HG02973 (cell line): ENCODE measurements around the gene MOCOS.
A peak's percentile ranks its signal among the peaks of the same experiment; 100 is the strongest.

Experiments
- ATAC-seq: cut with Tn5 transposase; IDR thresholded peaks from one replicate; pipeline ENCODE4 v1.9.1; 2021; ENCODE audit warnings: moderate library complexity; ENCODE audit not compliant: unreplicated experiment

MOCOS gene

DNA sequence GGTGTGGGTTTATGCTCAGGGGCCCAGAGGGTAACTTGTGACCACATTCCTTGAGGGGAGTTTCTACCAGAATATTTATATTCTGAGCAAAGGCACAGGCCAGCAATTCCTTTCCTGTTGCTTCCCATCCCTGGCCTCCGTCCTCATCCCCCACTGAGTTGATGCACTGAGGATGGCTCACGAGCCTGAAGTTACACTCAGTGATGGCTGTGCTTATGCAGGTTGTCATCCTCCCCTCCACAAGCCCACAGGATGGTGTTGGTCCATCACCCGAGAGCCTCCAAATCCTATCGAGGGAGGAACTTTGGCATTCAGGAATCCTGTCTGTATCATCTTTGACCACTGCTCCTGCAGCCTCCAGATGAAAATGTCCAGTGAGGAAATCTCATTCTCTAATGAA lies 81.9 kb downstream of the MOCOS start:
- ATAC-seq: no peak

DNA sequence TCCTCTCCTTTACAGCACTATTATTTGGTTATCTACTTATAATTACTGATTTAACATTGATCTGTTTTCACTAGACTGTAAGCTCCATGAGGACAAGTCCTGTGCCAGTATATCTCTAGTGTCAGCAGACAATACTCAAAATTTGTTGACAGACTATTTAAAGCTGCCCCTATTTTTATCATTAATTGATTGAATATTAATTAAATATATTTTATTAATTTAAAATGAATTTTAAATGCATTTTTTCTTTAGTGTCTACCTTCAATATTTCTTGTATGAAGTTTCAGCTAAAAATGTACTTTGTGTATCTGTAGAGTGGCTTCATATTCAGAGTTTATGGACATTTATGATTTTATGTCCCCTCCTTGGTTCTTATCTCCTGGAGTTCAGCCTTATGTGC lies 83.9 kb downstream of the MOCOS start:
- ATAC-seq: no peak

GRCh38 chr18:36273347-36273746 lies 86.0 kb downstream of the MOCOS start:
- ATAC-seq: no peak

DNA sequence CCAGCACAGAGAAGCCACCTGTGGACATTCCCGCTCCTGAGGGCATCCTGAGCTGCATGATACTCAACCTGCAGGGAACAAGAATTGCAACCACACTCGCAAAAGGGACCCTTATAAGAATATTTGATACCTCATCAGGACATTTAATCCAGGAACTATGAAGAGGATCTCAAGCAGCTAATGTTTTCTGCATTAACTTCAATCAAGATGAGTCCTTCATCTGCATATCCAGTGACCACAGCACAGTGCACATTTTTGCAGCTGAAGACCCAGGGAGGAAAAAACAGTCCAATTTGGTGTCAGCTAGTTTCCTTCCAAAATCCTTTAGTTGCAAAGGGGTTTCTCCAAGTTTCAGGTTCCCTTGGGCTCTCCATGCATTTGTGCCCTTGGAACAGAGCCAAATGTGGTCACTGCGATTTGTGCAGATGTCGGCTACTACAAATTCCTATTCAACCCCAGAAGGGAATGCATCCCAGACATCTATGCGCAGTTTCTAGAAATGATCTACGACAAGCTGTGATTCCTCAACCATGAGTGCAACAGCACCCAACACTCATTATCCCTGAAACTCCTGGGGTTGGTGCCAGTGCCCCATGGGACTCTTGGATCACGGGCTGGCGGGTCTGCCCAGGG lies 86.9 kb downstream of the MOCOS start:
- no peak for ATAC-seq

- ATAC-seq: no peak
Observed at GRCh38 chr18:36275561-36275960, 88.3 kb downstream of the MOCOS start.

- ATAC-seq: no peak
Observed at GRCh38 chr18:36279001-36279400, 91.7 kb downstream of the MOCOS start.

DNA sequence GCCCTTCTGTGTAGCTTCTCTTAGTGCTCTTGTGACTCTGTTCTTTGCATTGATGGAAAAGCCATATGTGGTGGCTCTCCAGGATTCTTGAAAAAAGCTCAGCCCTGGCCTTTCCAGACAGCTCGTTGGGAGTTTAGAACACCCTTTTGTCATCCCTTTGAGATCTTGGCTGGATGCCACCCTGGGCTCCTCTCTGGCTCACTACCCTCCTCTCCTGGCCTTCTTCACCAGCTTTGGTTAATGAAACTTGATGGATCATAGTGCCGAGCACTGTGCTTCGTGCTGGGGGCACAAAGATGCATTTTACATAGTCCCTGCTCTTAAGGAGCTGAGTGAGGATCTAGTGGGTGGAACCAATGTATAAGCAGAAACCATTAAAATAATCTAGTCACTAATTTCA lies 94.6 kb downstream of the MOCOS start:
- no peak for ATAC-seq

- ATAC-seq: no peak
Observed at GRCh38 chr18:36283448-36283847, 96.2 kb downstream of the MOCOS start.

DNA sequence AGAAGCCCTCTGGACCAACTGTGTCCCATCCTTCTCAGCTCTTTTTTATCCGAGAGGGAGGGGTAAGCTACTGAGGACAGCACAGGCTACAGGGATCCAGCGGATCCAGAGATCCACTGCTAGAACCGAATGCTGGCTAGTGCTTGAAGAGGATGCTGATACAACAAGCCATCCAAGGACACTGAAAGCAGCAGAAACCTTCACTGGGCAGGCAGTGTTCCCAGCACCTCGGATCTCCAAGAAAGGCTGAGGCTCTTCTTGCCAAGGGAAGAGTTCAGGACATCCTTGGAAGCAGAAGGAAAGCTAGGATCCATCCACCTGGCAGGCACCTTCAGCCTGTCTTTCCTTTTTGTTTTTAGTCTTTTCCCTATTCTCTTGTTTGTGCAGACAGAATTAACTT lies 97.0 kb downstream of the MOCOS start:
- no peak for ATAC-seq

- no peak for ATAC-seq
Observed at GRCh38 chr18:36284671-36285295, 97.5 kb downstream of the MOCOS start.

DNA sequence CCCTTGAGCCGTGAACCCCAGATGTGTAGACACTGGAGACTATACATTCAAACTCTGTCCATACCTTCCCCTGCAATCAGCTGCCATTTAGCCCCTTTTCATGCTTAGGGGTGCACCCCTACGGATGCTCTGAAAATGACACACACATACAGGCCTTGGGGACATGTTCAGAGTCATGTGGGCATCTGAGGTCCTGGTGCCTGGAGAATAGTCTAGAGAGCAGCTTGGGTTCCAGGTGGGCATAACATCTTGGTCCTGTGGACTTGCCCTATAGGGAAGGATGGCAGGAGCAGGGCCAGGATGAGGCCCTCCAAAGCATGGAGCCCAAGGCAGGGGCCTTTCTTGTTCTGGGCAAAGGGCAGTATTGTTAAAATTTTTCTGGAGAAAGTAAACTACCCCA lies 100.4 kb downstream of the MOCOS start:
- no peak for ATAC-seq

DNA sequence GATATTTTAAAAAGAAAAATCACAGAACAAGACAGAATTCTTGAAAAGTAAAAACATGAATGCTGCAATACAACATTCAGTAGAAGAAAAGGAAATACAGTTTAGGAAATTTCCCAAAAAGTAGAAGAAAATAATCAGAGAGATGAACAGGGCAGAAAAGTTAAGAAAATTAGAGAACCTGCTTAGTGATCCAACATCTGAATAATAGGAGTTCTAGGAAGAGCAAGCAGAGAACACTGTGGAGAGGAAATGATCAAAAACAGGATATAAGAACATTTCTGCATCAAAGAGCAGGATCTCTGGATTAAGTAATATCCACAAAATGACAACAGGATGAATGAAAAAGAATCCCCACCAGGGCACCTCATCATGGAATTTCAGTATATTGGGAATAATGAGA lies 101.4 kb downstream of the MOCOS start:
- ATAC-seq: no peak

DNA sequence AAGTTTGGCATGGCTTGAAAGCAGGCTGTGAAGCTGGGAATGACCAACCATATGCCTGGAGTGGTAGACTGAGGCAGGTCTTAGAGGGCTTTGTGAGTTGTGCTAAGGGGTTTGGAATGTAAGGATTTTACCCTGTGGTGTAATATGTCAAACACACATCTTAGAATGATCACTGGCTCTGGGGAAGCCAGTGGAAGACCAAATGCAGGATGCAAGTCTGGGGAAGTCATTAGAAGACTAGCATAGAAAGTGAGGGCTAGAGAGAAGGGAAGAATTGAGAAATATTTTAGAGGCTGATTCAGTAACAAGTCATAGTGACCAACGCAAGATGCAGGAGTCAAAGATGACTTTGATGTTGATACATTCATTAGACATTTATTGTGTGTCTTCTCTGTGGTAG lies 106.7 kb downstream of the MOCOS start:
- ATAC-seq: no peak

DNA sequence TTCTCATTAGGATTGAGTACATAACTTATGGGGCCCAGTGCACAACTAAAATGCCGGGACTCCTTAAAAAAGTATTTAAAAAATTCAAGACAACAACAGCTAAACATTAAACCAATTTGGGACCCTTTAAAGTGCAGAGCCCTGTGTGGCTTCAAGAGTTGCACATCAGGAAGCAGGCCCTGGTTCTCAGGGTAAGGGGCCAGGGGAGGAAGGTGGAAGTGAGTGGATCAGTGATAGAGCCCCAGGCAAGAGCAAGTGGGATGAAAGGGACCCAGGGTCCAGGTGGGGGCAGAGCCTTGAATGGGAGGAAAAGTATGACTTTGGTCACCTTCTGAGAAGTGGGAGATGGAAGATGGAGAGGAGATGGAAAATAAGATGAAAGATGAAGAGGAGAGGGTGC lies 107.9 kb downstream of the MOCOS start:
- ATAC-seq: no peak

- no peak for ATAC-seq
Observed at GRCh38 chr18:36295880-36296301, 108.6 kb downstream of the MOCOS start.

DNA sequence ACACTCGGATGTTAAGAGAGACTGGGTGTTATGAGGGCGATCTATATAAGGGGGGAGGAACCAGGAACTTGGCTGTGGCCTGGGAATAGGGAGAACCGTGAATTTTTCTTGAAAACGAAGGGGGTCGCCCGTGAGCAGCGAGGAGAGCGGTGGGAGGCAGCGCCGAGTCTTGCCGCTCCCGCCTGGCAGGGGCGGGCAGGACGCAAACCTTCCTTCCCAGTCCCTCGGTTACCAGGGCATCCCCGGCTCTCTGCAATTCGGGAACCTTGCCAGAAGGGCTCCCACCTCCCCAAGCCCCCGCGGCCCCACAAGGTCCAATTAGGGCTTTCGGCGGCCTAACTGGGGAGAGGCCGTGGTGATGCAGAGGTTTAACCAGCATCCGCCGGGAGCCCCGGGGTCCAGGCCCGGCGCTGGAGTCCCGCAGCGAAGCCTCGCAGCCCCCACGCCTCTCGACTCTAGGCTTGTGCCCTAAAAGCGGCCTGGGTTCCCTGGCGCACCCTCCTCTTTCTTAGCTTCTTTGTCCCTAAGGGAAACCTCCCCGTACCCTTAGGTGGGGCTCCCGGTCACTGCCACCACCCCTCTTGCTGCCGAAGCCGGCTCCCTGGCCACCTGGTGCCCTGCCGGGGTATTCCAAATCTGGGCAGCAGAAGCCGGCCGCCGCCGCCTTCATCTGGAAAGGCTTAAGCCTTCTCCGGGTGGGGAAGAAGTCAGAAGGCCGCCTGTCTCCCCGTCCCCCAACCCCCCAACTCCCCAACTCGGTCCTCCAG lies 109.5 kb downstream of the MOCOS start:
- ATAC-seq: no peak

GRCh38 chr18:36297417-36298125 lies 110.3 kb downstream of the MOCOS start, which contains the start of gene FHOD3:
Gene FHOD3, plus strand, starts transcription at chr18:36297713. Its CDS starts 123 bp downstream, at chr18:36297836.
- peak; percentile 53 for ATAC-seq

DNA sequence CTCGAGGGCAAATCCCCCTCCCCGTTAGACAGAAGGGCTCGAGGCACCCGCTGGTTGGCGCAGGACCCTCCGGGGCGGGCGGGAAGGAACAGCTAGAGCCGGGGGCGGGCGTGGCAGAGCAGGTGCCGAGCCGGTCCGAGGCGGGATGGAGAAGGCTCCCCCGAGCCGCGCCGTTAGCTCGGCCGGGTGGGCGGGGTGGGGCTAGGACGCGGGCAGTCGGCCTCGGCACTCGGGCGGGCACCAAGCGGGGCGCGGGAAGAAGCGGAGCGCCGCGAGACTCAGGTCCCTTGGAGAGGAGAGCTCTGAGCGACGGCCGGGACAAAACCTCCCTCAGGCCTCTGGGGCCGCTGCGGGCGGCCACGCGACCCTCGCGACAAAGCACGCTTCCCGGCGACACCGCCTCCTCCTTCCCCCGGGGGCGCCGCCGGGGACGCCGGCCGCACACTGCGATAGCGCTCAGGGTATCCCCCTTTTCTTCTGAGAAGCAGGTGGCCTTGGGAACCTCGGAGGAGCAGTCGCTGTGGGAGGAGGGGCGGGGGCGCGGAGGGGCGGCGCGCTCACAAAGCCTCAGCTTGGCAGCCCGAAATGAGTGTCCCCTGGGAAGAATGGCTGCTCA lies 110.9 kb downstream of the MOCOS start:
- ATAC-seq: peak; percentile 26

DNA sequence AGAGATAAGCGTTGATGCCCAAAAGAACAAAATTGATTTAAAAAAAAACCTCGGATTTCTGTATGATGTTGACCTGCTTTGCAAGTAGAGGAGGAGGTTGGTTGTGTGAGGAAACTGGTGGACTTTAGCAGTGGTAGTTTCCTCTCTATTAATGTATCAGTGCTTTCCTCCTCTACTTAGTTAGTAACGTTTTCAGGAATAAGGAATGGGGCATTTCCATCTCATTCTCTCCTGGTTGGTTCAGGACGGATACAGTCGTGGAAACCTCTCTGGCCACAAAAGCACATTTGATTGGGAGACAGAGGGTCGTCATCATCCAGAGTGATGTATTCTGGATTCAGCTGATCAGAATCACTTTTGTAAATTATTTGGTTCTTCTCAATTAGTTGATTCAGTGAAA lies 111.7 kb downstream of the MOCOS start:
- ATAC-seq: no peak

GRCh38 chr18:36300211-36300610 lies 112.9 kb downstream of the MOCOS start:
- no peak for ATAC-seq

DNA sequence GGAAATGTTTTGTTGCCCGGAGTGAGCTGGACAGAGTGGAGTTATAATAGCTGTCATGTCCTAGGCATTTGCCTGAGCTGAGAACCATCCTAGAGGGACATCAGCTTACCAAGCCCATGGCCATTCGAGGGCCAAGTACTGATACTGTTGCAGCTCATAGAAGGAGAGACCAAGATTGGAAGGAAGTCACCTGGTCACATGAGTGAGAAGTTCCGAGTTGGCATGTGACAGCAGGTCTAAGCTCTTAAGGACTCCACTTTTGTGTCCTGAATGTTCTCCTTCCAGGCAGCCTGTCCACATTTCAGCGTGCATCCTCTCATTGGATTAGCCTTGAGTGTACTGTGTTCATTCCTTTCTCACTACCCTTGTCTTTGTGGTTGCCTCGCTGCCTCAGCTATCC lies 114.6 kb downstream of the MOCOS start:
- ATAC-seq: no peak
